ENCODE measurements around the gene FLT4. TPM values are rescaled to one million over a fixed set of nuclear protein-coding genes. Genes with fewer than 3 reads are reported as not detected.

The FLT4 gene
- total RNA-seq, 3 donors from 2014 or later (not counting 1 experiment from before 2014, with no cell fraction given), result 0.68 to 0.92 (median 0.78) TPM

GRCh38 chr5:180621311-180621710, 28.1 kb downstream of the FLT4 start:
- Mint-ChIP-seq H3K4me1 (peaks cover 0 to 9% of the 10 kb centered on the region in 2 donors), H3K4me3 (no peak overlapping the region), H3K9me3 (no peaks in the 10 kb centered on the region), H3K27ac (no peak overlapping the region), H3K36me3 (no peaks in the 10 kb centered on the region), H3K27me3 (ENCODE audit: low read depth in 2 of 2) (no peaks in the 10 kb centered on the region)
- intact Hi-C loops (cut with micrococcal nuclease), result no loop called here
- no peaks in the 10 kb centered on the region for H3K36me3 ChIP-seq (ENCODE audit: control insufficient read depth, insufficient read depth, low read length)
- H3K27ac ChIP-seq (ENCODE audit: low read length), result no peak overlapping the region
- H3K4me3 ChIP-seq (ENCODE audit: low read length), result no peak overlapping the region
- TF ChIP-seq, protein P1, sequence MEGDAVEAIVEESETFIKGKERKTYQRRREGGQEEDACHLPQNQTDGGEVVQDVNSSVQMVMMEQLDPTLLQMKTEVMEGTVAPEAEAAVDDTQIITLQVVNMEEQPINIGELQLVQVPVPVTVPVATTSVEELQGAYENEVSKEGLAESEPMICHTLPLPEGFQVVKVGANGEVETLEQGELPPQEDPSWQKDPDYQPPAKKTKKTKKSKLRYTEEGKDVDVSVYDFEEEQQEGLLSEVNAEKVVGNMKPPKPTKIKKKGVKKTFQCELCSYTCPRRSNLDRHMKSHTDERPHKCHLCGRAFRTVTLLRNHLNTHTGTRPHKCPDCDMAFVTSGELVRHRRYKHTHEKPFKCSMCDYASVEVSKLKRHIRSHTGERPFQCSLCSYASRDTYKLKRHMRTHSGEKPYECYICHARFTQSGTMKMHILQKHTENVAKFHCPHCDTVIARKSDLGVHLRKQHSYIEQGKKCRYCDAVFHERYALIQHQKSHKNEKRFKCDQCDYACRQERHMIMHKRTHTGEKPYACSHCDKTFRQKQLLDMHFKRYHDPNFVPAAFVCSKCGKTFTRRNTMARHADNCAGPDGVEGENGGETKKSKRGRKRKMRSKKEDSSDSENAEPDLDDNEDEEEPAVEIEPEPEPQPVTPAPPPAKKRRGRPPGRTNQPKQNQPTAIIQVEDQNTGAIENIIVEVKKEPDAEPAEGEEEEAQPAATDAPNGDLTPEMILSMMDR (IDR thresholded peaks at IDR 0.05), result no peak
- H3K27me3 ChIP-seq (ENCODE audit: control insufficient read depth, insufficient read depth, low read length), result no peaks in the 10 kb centered on the region
- WGBS (ENCODE audit: insufficient coverage), result 95% methylated on average over 32 of the region's 32 CpGs
- no peaks in the 10 kb centered on the region for H3K9me3 ChIP-seq (ENCODE audit: control insufficient read depth, insufficient read depth, low read length)
- ATAC-seq (no peak), DNase-seq (no peak)
- peaks cover 5% of the 10 kb centered on the region for H3K4me1 ChIP-seq (ENCODE audit: control insufficient read depth, insufficient read depth, low read length)

GRCh38 chr5:180620014-180620413, 29.4 kb downstream of the FLT4 start:
- Mint-ChIP-seq H3K9me3 (no peaks in the 10 kb centered on the region), H3K4me3 (no peak overlapping the region), H3K27me3 (ENCODE audit: low read depth in 2 of 2) (no peaks in the 10 kb centered on the region), H3K27ac (no peak overlapping the region), H3K4me1 (peaks cover 0 to 9% of the 10 kb centered on the region in 2 donors), H3K36me3 (no peaks in the 10 kb centered on the region)
- intact Hi-C loops (cut with micrococcal nuclease), result no loop called here
- no peaks in the 10 kb centered on the region for H3K9me3 ChIP-seq (ENCODE audit: control insufficient read depth, insufficient read depth, low read length)
- H3K36me3 ChIP-seq (ENCODE audit: control insufficient read depth, insufficient read depth, low read length), result no peaks in the 10 kb centered on the region
- WGBS (ENCODE audit: insufficient coverage), result 93% methylated on average over 14 of the region's 14 CpGs
- H3K4me3 ChIP-seq (ENCODE audit: low read length), result no peak overlapping the region
- no peak overlapping the region for H3K27ac ChIP-seq (ENCODE audit: low read length)
- TF ChIP-seq, protein P1 (IDR thresholded peaks at IDR 0.05), result no peak
- no peaks in the 10 kb centered on the region for H3K27me3 ChIP-seq (ENCODE audit: control insufficient read depth, insufficient read depth, low read length)
- peaks cover 5% of the 10 kb centered on the region for H3K4me1 ChIP-seq (ENCODE audit: control insufficient read depth, insufficient read depth, low read length)
- ATAC-seq (no peak), DNase-seq (no peak)

DNA sequence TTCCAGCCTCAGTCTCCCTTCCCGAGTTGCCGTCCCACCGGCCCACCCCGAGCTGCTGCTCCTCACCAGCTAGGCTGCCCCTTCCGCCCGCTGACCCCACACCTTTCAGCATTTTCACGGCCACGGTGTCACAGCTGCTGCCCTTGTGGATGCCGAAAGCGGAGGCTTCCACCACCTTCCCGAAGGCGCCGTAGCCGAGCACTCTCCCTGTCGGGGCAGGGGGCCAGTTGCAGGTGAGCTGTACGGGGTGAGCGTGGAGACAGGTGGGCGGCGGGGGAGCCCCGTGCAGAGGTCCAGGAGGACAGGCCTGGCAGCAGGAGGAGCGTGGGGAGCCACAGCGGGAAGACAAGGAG, 29.9 kb downstream of the FLT4 start:
- Histone ChIP-seq H3K27ac (ENCODE audit: low read length) (no peak overlapping the region), H3K4me3 (ENCODE audit: low read length) (no peak overlapping the region), H3K36me3 (ENCODE audit: control insufficient read depth, insufficient read depth, low read length) (no peaks in the 10 kb centered on the region), H3K4me1 (ENCODE audit: control insufficient read depth, insufficient read depth, low read length) (peaks cover 5% of the 10 kb centered on the region), H3K9me3 (ENCODE audit: control insufficient read depth, insufficient read depth, low read length) (no peaks in the 10 kb centered on the region), H3K27me3 (ENCODE audit: control insufficient read depth, insufficient read depth, low read length) (no peaks in the 10 kb centered on the region)
- intact Hi-C loops (cut with micrococcal nuclease), result no loop called here
- TF ChIP-seq, protein P1 (IDR thresholded peaks at IDR 0.05), result no peak
- Mint-ChIP-seq H3K27me3 (ENCODE audit: low read depth in 2 of 2) (no peaks in the 10 kb centered on the region), H3K4me3 (no peak overlapping the region), H3K4me1 (peaks cover 0 to 6% of the 10 kb centered on the region in 2 donors), H3K27ac (no peak overlapping the region), H3K9me3 (no peaks in the 10 kb centered on the region), H3K36me3 (no peaks in the 10 kb centered on the region)
- ATAC-seq, result no peak
- whole genome bisulfite sequencing (ENCODE audit: insufficient coverage), result 95% methylated on average over 22 of the region's 22 CpGs
- DNase-seq, result no peak

- DNase-seq (peak in 1 of 2 donors; percentile 46), ATAC-seq (peak in 2 of 3 donors; percentile 41 to 42)
- Mint-ChIP-seq H3K27ac (no peak overlapping the region), H3K27me3 (ENCODE audit: low read depth in 2 of 2) (no peaks in the 10 kb centered on the region), H3K9me3 (no peaks in the 10 kb centered on the region), H3K4me1 (peaks cover 0 to 4% of the 10 kb centered on the region in 2 donors), H3K36me3 (no peaks in the 10 kb centered on the region), H3K4me3 (no peak overlapping the region)
- whole genome bisulfite sequencing (ENCODE audit: insufficient coverage), result 57% methylated on average over 90 of the region's 90 CpGs
- TF ChIP-seq, protein P1 (IDR thresholded peaks at IDR 0.05), result no peak
- Histone ChIP-seq H3K27ac (ENCODE audit: low read length) (no peak overlapping the region), H3K9me3 (ENCODE audit: control insufficient read depth, insufficient read depth, low read length) (no peaks in the 10 kb centered on the region), H3K4me3 (ENCODE audit: low read length) (no peak overlapping the region), H3K36me3 (ENCODE audit: control insufficient read depth, insufficient read depth, low read length) (no peaks in the 10 kb centered on the region), H3K27me3 (ENCODE audit: control insufficient read depth, insufficient read depth, low read length) (no peaks in the 10 kb centered on the region), H3K4me1 (ENCODE audit: control insufficient read depth, insufficient read depth, low read length) (peaks cover 5% of the 10 kb centered on the region)
- intact Hi-C loops (cut with micrococcal nuclease), result no loop called here
Observed at GRCh38 chr5:180618829-180619562, 30.4 kb downstream of the FLT4 start.
